Mesenteric fat pad (tissue), 1 donor: ENCODE data around the gene R3HDM4. TPM values are rescaled to one million over a fixed set of nuclear protein-coding genes. Genes with fewer than 3 reads are reported as not detected.
"Not testable (repeated sequence)": the region's sequence is repeated elsewhere in the genome, so short reads cannot be mapped to it uniquely, and the experiment has no call there.

Experiments
- DNase-seq: peaks from one replicate; pipeline ENCODE4 v3.0.0-alpha.2; 2020; ENCODE audit warnings: low spot score
- total RNA-seq: library from RNA; stranded (reverse); fragmentation: NEBNext Ultra II Directional; extraction: Animal tissue kit (Norgen Biotek cat#: 25700); gene quantifications from one replicate; pipeline ENCODE4 v1.2.1, GENCODE V29; 2021
- donor health status: DM: yes; HTN: yes; CAD: no.

Gene R3HDM4
- total RNA-seq, 1 donor from 2014 or later: 48.2 TPM

GRCh38 chr19:896434-896833 is 16.6 kb downstream of the R3HDM4 start:
- DNase-seq: no peak

- peak; percentile 98 for DNase-seq
These were observed 19.9 kb downstream of the R3HDM4 start, which contains the start of the genes MED16 and RNU6-9 for GRCh38 chr19:892894-893689. Gene MED16 (minus strand): TSS chr19:893187. CDS start chr19:891131, 2,056 bp downstream. Gene RNU6-9 (plus strand): TSS chr19:893484.

GRCh38 chr19:892243-892893 is 20.7 kb downstream of the R3HDM4 start:
- no peak for DNase-seq

GRCh38 chr19:891421-892200 is 21.4 kb downstream of the R3HDM4 start:
- DNase-seq: not testable (repeated sequence)

GRCh38 chr19:890831-891230 is 22.2 kb downstream of the R3HDM4 start:
- DNase-seq: no peak

GRCh38 chr19:889662-890295 is 23.2 kb downstream of the R3HDM4 start:
- no peak for DNase-seq

- no peak for DNase-seq
These were observed 24.2 kb downstream of the R3HDM4 start for GRCh38 chr19:888581-889385.

GRCh38 chr19:887599-887998 is 25.4 kb downstream of the R3HDM4 start:
- DNase-seq: no peak

GRCh38 chr19:887072-887471 is 25.9 kb downstream of the R3HDM4 start:
- DNase-seq: no peak

- DNase-seq: no peak
These were observed 27.3 kb downstream of the R3HDM4 start for GRCh38 chr19:885536-886224.

GRCh38 chr19:884420-885211 is 28.4 kb downstream of the R3HDM4 start:
- no peak for DNase-seq

GRCh38 chr19:883661-884211 is 29.3 kb downstream of the R3HDM4 start:
- DNase-seq: no peak

GRCh38 chr19:882871-883497 is 30.0 kb downstream of the R3HDM4 start:
- no peak for DNase-seq

- DNase-seq: no peak
These were observed 31.5 kb downstream of the R3HDM4 start for GRCh38 chr19:881385-882071.

GRCh38 chr19:879711-880438 is 33.1 kb downstream of the R3HDM4 start:
- DNase-seq: no peak

- not testable (repeated sequence) for DNase-seq
These were observed 34.1 kb downstream of the R3HDM4 start for GRCh38 chr19:878751-879561.
